Immature natural killer cell (primary cell): Measurements from ENCODE around the gene DAPK1. TPM values are rescaled to one million over a fixed set of nuclear protein-coding genes. Genes with fewer than 3 reads are reported as not detected.
"Not testable (repeated sequence)": the region's sequence is repeated elsewhere in the genome, so short reads cannot be mapped to it uniquely, and the experiment has no call there.

Experiments
- DNase-seq, 3 donors: peaks; one replicate each; pipeline ENCODE4 v3.0.0; 2022; ENCODE audit warnings: mixed read lengths in 1 of 3
- H3K27ac Mint-ChIP-seq, 6 donors: one replicate each; pipeline ENCODE4 v1.8.0; 2020; ENCODE audit warnings: mixed read lengths in 6 of 6, mild to moderate bottlenecking in 5 of 6, inconsistent platforms in 4 of 6, moderate library complexity in 3 of 6
- H3K27me3 Mint-ChIP-seq, 3 donors: one replicate each; pipeline ENCODE4 v1.8.0; 2020 to 2021; ENCODE audit warnings: low read depth in 3 of 3, mild to moderate bottlenecking in 3 of 3, mixed read lengths in 3 of 3, moderate library complexity in 3 of 3, inconsistent platforms in 1 of 3
- H3K36me3 Mint-ChIP-seq, 3 donors: one replicate each; pipeline ENCODE4 v1.8.0; 2020; ENCODE audit warnings: mixed read lengths in 3 of 3, inconsistent platforms in 2 of 3, mild to moderate bottlenecking in 2 of 3
- H3K4me1 Mint-ChIP-seq, 2 donors: one replicate each; pipeline ENCODE4 v1.8.0; 2020; ENCODE audit warnings: inconsistent platforms in 2 of 2, mild to moderate bottlenecking in 2 of 2, mixed read lengths in 2 of 2, moderate library complexity in 1 of 2
- H3K4me3 Mint-ChIP-seq, 5 donors: one replicate each; pipeline ENCODE4 v1.8.0; 2020; ENCODE audit warnings: mild to moderate bottlenecking in 5 of 5, mixed read lengths in 5 of 5, inconsistent platforms in 3 of 5, moderate library complexity in 3 of 5
- H3K9me3 Mint-ChIP-seq, 6 donors: one replicate each; pipeline ENCODE4 v1.8.0; 2020; ENCODE audit warnings: mild to moderate bottlenecking in 6 of 6, mixed read lengths in 6 of 6, inconsistent platforms in 4 of 6, moderate library complexity in 3 of 6
- polyA plus RNA-seq, 3 donors: library from polyadenylated mRNA; unstranded; fragments of 300-500 nt; fragmentation: Illumina TruSeq; gene quantifications; one replicate each; pipeline ENCODE4 v1.2.3, GENCODE V29; 2021

DAPK1 gene
- polyA plus RNA-seq, 3 donors from 2014 or later: 0.82 to 1.3 TPM; not detected in 1

- H3K27me3 Mint-ChIP-seq: peaks cover 0 to 12% (median 5%) of the 10 kb centered on the region in 3 donors
- no peaks in the 10 kb centered on the region for H3K36me3 Mint-ChIP-seq
- no peak overlapping the region for H3K4me3 Mint-ChIP-seq
- H3K4me1 Mint-ChIP-seq: no peaks in the 10 kb centered on the region
- no peak overlapping the region for H3K27ac Mint-ChIP-seq
- no peak for DNase-seq
- peaks cover 2 to 10% (median 5%) of the 10 kb centered on the region in 6 donors for H3K9me3 Mint-ChIP-seq
Observed at GRCh38 chr9:87739546-87739945, 241.9 kb downstream of the DAPK1 start.

- Mint-ChIP-seq H3K9me3 (peaks cover 2 to 10% (median 5%) of the 10 kb centered on the region in 6 donors), H3K27me3 (peaks cover 0 to 12% (median 5%) of the 10 kb centered on the region in 3 donors), H3K4me1 (no peaks in the 10 kb centered on the region), H3K36me3 (no peaks in the 10 kb centered on the region), H3K4me3 (no peak overlapping the region), H3K27ac (no peak overlapping the region)
- no peak for DNase-seq
Observed at GRCh38 chr9:87740209-87740608, 242.5 kb downstream of the DAPK1 start.

- Mint-ChIP-seq H3K36me3 (no peaks in the 10 kb centered on the region), H3K4me3 (no peak overlapping the region), H3K27ac (no peak overlapping the region), H3K27me3 (peaks cover 0 to 12% (median 8%) of the 10 kb centered on the region in 3 donors), H3K9me3 (peaks cover 0 to 10% (median 5%) of the 10 kb centered on the region in 6 donors), H3K4me1 (no peaks in the 10 kb centered on the region)
- no peak for DNase-seq
Observed at GRCh38 chr9:87741326-87741725, 243.7 kb downstream of the DAPK1 start.

- Mint-ChIP-seq H3K9me3 (peaks cover 0 to 10% (median 5%) of the 10 kb centered on the region in 6 donors), H3K36me3 (no peaks in the 10 kb centered on the region), H3K27me3 (peaks cover 0 to 12% (median 4%) of the 10 kb centered on the region in 3 donors), H3K4me1 (no peaks in the 10 kb centered on the region), H3K4me3 (no peak overlapping the region), H3K27ac (no peak overlapping the region)
- no peak for DNase-seq
Observed at GRCh38 chr9:87741891-87742290, 244.2 kb downstream of the DAPK1 start.

GRCh38 chr9:87742813-87743428 is 245.3 kb downstream of the DAPK1 start:
- no peak overlapping the region for H3K27ac Mint-ChIP-seq
- H3K9me3 Mint-ChIP-seq: peaks cover 0 to 10% (median 4%) of the 10 kb centered on the region in 6 donors
- H3K27me3 Mint-ChIP-seq: peaks cover 0 to 9% (median 2%) of the 10 kb centered on the region in 3 donors
- no peak overlapping the region for H3K4me3 Mint-ChIP-seq
- DNase-seq: no peak
- H3K36me3 Mint-ChIP-seq: no peaks in the 10 kb centered on the region
- no peaks in the 10 kb centered on the region for H3K4me1 Mint-ChIP-seq

- H3K4me3 Mint-ChIP-seq, H3K4me1 Mint-ChIP-seq, DNase-seq, H3K36me3 Mint-ChIP-seq, H3K27ac Mint-ChIP-seq, H3K27me3 Mint-ChIP-seq: not testable (repeated sequence)
- H3K9me3 Mint-ChIP-seq: peaks cover 0 to 10% (median 4%) of the 10 kb centered on the region in 6 donors
Observed at GRCh38 chr9:87744247-87744646, 246.6 kb downstream of the DAPK1 start.

GRCh38 chr9:87746186-87746585 is 248.5 kb downstream of the DAPK1 start:
- no peaks in the 10 kb centered on the region for H3K4me1 Mint-ChIP-seq
- peaks cover 0 to 10% (median 4%) of the 10 kb centered on the region in 6 donors for H3K9me3 Mint-ChIP-seq

GRCh38 chr9:87748881-87749280 is 251.2 kb downstream of the DAPK1 start:
- no peak overlapping the region for H3K27ac Mint-ChIP-seq
- peaks cover 0 to 7% (median 4%) of the 10 kb centered on the region in 3 donors for H3K27me3 Mint-ChIP-seq
- H3K9me3 Mint-ChIP-seq: peaks cover 0 to 6% (median 2%) of the 10 kb centered on the region in 6 donors
- no peak overlapping the region for H3K4me3 Mint-ChIP-seq
- no peak for DNase-seq
- no peaks in the 10 kb centered on the region for H3K4me1 Mint-ChIP-seq
- no peaks in the 10 kb centered on the region for H3K36me3 Mint-ChIP-seq

More at GRCh38 chr9:87746186-87746585, 248.5 kb downstream of the DAPK1 start:
- Mint-ChIP-seq H3K27ac (no peak overlapping the region), H3K4me3 (no peak overlapping the region), H3K36me3 (no peaks in the 10 kb centered on the region), H3K27me3 (peaks cover 0 to 7% (median 6%) of the 10 kb centered on the region in 3 donors)
- DNase-seq: no peak

- Mint-ChIP-seq H3K27me3 (peaks cover 2 to 7% (median 4%) of the 10 kb centered on the region in 3 donors), H3K9me3 (peaks cover 0 to 6% (median 0%) of the 10 kb centered on the region in 6 donors), H3K27ac (no peak overlapping the region), H3K4me3 (no peak overlapping the region), H3K36me3 (no peaks in the 10 kb centered on the region), H3K4me1 (no peaks in the 10 kb centered on the region)
- DNase-seq: no peak
Observed at GRCh38 chr9:87749335-87750035, 251.8 kb downstream of the DAPK1 start.

GRCh38 chr9:87750726-87751125 is 253.1 kb downstream of the DAPK1 start:
- Mint-ChIP-seq H3K27me3 (peaks cover 6 to 9% (median 8%) of the 10 kb centered on the region in 3 donors), H3K36me3 (no peaks in the 10 kb centered on the region), H3K4me3 (no peak overlapping the region), H3K4me1 (no peaks in the 10 kb centered on the region), H3K9me3 (peaks cover 0 to 6% (median 0%) of the 10 kb centered on the region in 6 donors), H3K27ac (no peak overlapping the region)
- no peak for DNase-seq

GRCh38 chr9:87751423-87751822 is 253.8 kb downstream of the DAPK1 start:
- peaks cover 6 to 10% (median 6%) of the 10 kb centered on the region in 3 donors for H3K27me3 Mint-ChIP-seq
- H3K36me3 Mint-ChIP-seq: no peaks in the 10 kb centered on the region
- DNase-seq: no peak
- H3K27ac Mint-ChIP-seq: no peak overlapping the region
- H3K4me1 Mint-ChIP-seq: no peaks in the 10 kb centered on the region
- peaks cover 0 to 6% (median 0%) of the 10 kb centered on the region in 6 donors for H3K9me3 Mint-ChIP-seq
- no peak overlapping the region for H3K4me3 Mint-ChIP-seq

- no peak for DNase-seq
- no peaks in the 10 kb centered on the region for H3K4me1 Mint-ChIP-seq
- peaks cover 0 to 6% (median 0%) of the 10 kb centered on the region in 6 donors for H3K9me3 Mint-ChIP-seq
- no peak overlapping the region for H3K27ac Mint-ChIP-seq
- peaks cover 6 to 14% (median 6%) of the 10 kb centered on the region in 3 donors for H3K27me3 Mint-ChIP-seq
- no peak overlapping the region for H3K4me3 Mint-ChIP-seq
- H3K36me3 Mint-ChIP-seq: no peaks in the 10 kb centered on the region
Observed at GRCh38 chr9:87751868-87752267, 254.2 kb downstream of the DAPK1 start.

- Mint-ChIP-seq H3K27ac (no peak overlapping the region), H3K9me3 (peaks cover 0 to 6% (median 0%) of the 10 kb centered on the region in 6 donors), H3K27me3 (peaks cover 6 to 17% (median 6%) of the 10 kb centered on the region in 3 donors), H3K4me3 (no peak overlapping the region), H3K4me1 (no peaks in the 10 kb centered on the region), H3K36me3 (no peaks in the 10 kb centered on the region)
- DNase-seq: no peak
Observed at GRCh38 chr9:87753313-87753712, 255.6 kb downstream of the DAPK1 start.
